Prostate gland (tissue), 2 donors: Measurements from ENCODE around the gene UBXN4. TPM values are rescaled to one million over a fixed set of nuclear protein-coding genes. Genes with fewer than 3 reads are reported as not detected.

ENCODE experiments used
- DNase-seq: peaks from one replicate; pipeline ENCODE4 v3.0.0-alpha.2; 2019; ENCODE audit warnings: low spot score
- H3K27ac ChIP-seq, 2 donors: fragments of 200-600 bp; sonication (generic); 2 replicates each; pipeline ENCODE4 v1.5.1; 2017 to 2019
- H3K27me3 ChIP-seq: fragments of 200-600 bp; sonication (generic); replicated peaks from 2 replicates; pipeline ENCODE4 v1.5.1; 2019; ENCODE audit not compliant: insufficient read depth
- H3K36me3 ChIP-seq, 2 donors: fragments of 200-600 bp; sonication (generic); 1 replicate in 1 of 2; 2 replicates in 1 of 2; pipeline versions ENCODE4 v1.5.1 to v1.8.1; 2017 to 2019
- H3K4me1 ChIP-seq: fragments of 200-600 bp; sonication (generic); replicated peaks from 2 replicates; pipeline ENCODE4 v1.5.1; 2019
- H3K4me3 ChIP-seq, 2 donors: fragments of 200-600 bp; sonication (generic); 2 replicates each; pipeline ENCODE4 v1.5.1; 2017 to 2019
- H3K9me3 ChIP-seq: fragments of 200-600 bp; sonication (generic); 2 replicates; pipeline ENCODE4 v1.5.1; 2017
- POLR2A ChIP-seq: fragments of 450-650 bp; IDR thresholded peaks from one replicate; pipeline ENCODE4 v1.6.1; 2016; ENCODE audit warnings: antibody characterized with exemption, mild to moderate bottlenecking
- POLR2AphosphoS5 ChIP-seq: sonication (generic); formaldehyde crosslinking; IDR thresholded peaks from one replicate; pipeline ENCODE4 v1.6.1; 2017; ENCODE audit warnings: antibody characterized with exemption
- WGBS: methylation state at CpG from one replicate; pipeline ENCODE4 v1.1.5; 2018; 5-methylcytosine and 5-hydroxymethylcytosine counted together
- intact Hi-C: fragments of 100-400 bp; cut with DNase I; formaldehyde crosslinking; loops from one replicate; pipeline ENCODE4 v1.14.2; 2022
- total RNA-seq, 2 donors: library from RNA; depleted of rRNA; stranded (reverse); fragments of >200 nt; gene quantifications; one replicate each; pipeline ENCODE4 v1.1.0, GENCODE V29; 2016
- TF ChIP-seq, protein P1 (sequence below), 4 experiments: fragments of 200-600 bp in 2 of 4; fragments of 450-650 bp in 2 of 4; sonication (generic) in 2 of 4; IDR thresholded peaks; 1 replicate in 3 of 4; 2 replicates in 1 of 4; pipeline ENCODE4 v1.5.1; 2016 to 2019; ENCODE audit warnings: antibody characterized with exemption in 4 of 4, mild to moderate bottlenecking in 2 of 4, moderate library complexity in 2 of 4

UBXN4 gene, protein sequence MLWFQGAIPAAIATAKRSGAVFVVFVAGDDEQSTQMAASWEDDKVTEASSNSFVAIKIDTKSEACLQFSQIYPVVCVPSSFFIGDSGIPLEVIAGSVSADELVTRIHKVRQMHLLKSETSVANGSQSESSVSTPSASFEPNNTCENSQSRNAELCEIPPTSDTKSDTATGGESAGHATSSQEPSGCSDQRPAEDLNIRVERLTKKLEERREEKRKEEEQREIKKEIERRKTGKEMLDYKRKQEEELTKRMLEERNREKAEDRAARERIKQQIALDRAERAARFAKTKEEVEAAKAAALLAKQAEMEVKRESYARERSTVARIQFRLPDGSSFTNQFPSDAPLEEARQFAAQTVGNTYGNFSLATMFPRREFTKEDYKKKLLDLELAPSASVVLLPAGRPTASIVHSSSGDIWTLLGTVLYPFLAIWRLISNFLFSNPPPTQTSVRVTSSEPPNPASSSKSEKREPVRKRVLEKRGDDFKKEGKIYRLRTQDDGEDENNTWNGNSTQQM
- 10 to 100 TPM; 67.8 to 74.3 TPM for total RNA-seq

GRCh38 chr2:135741395-135742324 is at the start of gene UBXN4:
UBXN4 (plus strand) TSS chr2:135741855; CDS start chr2:135741930, 75 bp downstream.
- H3K9me3 ChIP-seq = no peaks in the 10 kb centered on the region
- under 1% methylated on average over 64 of the region's 93 CpGs for WGBS
- DNase-seq = peak; percentile 98
- H3K36me3 ChIP-seq = no peaks in the 10 kb centered on the region
- H3K4me3 ChIP-seq = peak within 1 kb of the TSS; percentile 85 to 86
- TF ChIP-seq POLR2A (peak; percentile 98), POLR2AphosphoS5 (peak; percentile 96)
- TF ChIP-seq, protein P1, sequence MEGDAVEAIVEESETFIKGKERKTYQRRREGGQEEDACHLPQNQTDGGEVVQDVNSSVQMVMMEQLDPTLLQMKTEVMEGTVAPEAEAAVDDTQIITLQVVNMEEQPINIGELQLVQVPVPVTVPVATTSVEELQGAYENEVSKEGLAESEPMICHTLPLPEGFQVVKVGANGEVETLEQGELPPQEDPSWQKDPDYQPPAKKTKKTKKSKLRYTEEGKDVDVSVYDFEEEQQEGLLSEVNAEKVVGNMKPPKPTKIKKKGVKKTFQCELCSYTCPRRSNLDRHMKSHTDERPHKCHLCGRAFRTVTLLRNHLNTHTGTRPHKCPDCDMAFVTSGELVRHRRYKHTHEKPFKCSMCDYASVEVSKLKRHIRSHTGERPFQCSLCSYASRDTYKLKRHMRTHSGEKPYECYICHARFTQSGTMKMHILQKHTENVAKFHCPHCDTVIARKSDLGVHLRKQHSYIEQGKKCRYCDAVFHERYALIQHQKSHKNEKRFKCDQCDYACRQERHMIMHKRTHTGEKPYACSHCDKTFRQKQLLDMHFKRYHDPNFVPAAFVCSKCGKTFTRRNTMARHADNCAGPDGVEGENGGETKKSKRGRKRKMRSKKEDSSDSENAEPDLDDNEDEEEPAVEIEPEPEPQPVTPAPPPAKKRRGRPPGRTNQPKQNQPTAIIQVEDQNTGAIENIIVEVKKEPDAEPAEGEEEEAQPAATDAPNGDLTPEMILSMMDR (IDR thresholded peaks at IDR 0.05) = peak in 1 of 4 experiments; percentile 33
- no peaks in the 10 kb centered on the region for H3K27me3 ChIP-seq
- H3K4me1 ChIP-seq = no peaks in the 10 kb centered on the region
- H3K27ac ChIP-seq = peak within 1 kb of the TSS; percentile 98 to 100
- intact Hi-C loops = loop anchor here (2.0 to 10.0 kb wide), 3 partner anchors 133 to 823 kb away; partner anchors contain the start of genes CCNT2, MCM6, R3HDM1 and ZRANB3

GRCh38 chr2:135694711-135695110 is 46.9 kb upstream of the UBXN4 start:
- intact Hi-C loops = no loop called here
- Histone ChIP-seq H3K27ac (no peak overlapping the region), H3K4me1 (no peaks in the 10 kb centered on the region), H3K9me3 (no peaks in the 10 kb centered on the region), H3K4me3 (no peak overlapping the region), H3K36me3 (no peaks in the 10 kb centered on the region), H3K27me3 (no peaks in the 10 kb centered on the region)
- DNase-seq = no peak
- TF ChIP-seq, protein P1 (IDR thresholded peaks at IDR 0.05) = no peak
- WGBS = 50% methylated on average over 2 of the region's 2 CpGs

DNA sequence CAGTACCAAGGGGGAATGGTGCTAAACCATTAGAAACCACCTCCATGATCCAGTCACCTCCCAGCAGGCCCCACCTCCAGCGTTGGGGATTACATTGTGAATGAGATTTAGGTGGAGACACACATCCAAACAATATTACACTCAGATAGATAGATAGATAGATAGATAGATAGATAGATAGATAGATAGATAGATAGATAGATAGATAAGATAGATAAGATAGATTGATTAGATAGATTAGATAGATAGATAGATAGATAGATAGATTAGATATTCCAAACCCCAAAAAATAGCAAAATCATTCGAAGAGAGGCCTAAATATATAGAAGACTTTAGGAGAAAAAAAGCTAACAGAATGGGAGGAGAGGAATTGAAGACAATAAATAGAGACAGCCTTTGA is 42.8 kb upstream of the UBXN4 start:
- H3K4me1 ChIP-seq = no peaks in the 10 kb centered on the region
- no peak for TF ChIP-seq POLR2A
- TF ChIP-seq, protein P1 (IDR thresholded peaks at IDR 0.05) = no peak
- TF ChIP-seq POLR2AphosphoS5 = no peak
- no peak for DNase-seq
- no peaks in the 10 kb centered on the region for H3K9me3 ChIP-seq
- WGBS = 84% methylated on average over 2 of the region's 2 CpGs
- H3K4me3 ChIP-seq = no peak overlapping the region
- H3K27me3 ChIP-seq = no peaks in the 10 kb centered on the region
- intact Hi-C loops = no loop called here
- no peaks in the 10 kb centered on the region for H3K36me3 ChIP-seq
- H3K27ac ChIP-seq = no peak overlapping the region

GRCh38 chr2:135701442-135701841 is 40.2 kb upstream of the UBXN4 start:
- H3K36me3 ChIP-seq = no peaks in the 10 kb centered on the region
- WGBS = 84% methylated on average over 2 of the region's 2 CpGs

More at GRCh38 chr2:135701442-135701841, 40.2 kb upstream of the UBXN4 start:
- Histone ChIP-seq H3K27me3 (no peaks in the 10 kb centered on the region), H3K27ac (no peak overlapping the region), H3K9me3 (no peaks in the 10 kb centered on the region), H3K4me3 (no peak overlapping the region), H3K4me1 (no peaks in the 10 kb centered on the region)
- TF ChIP-seq, protein P1 (IDR thresholded peaks at IDR 0.05) = no peak
- TF ChIP-seq POLR2AphosphoS5 = no peak
- TF ChIP-seq POLR2A = no peak
- DNase-seq = no peak
- intact Hi-C loops = no loop called here
